ENCODE data around the gene THSD7B. TPM values are rescaled to one million over a fixed set of nuclear protein-coding genes. Genes with fewer than 3 reads are reported as not detected.

THSD7B gene
- total RNA-seq, 1 donor from 2014 or later: not detected

- intact Hi-C loops (cut with micrococcal nuclease): no loop called here
- Mint-ChIP-seq H3K27me3 (no peaks in the 10 kb centered on the region), H3K4me1 (no peaks in the 10 kb centered on the region), H3K27ac (no peak overlapping the region), H3K4me3 (no peak overlapping the region), H3K36me3 (ENCODE audit: low read depth) (no peaks in the 10 kb centered on the region), H3K9me3 (no peaks in the 10 kb centered on the region)
- POLR2A ChIA-PET: no interaction called here
- CTCF ChIA-PET: no interaction called here
- no peak for TF ChIP-seq CTCF (IDR thresholded peaks at IDR 0.05)
- DNase-seq (no peak), ATAC-seq (ENCODE audit: low read depth) (no peak)
Observed at GRCh38 chr2:137674991-137675390, 909.6 kb downstream of the THSD7B start.

GRCh38 chr2:137675584-137676327, 910.4 kb downstream of the THSD7B start:
- Mint-ChIP-seq H3K27me3 (no peaks in the 10 kb centered on the region), H3K27ac (no peak overlapping the region), H3K4me3 (no peak overlapping the region), H3K36me3 (ENCODE audit: low read depth) (no peaks in the 10 kb centered on the region), H3K4me1 (no peaks in the 10 kb centered on the region), H3K9me3 (no peaks in the 10 kb centered on the region)
- DNase-seq (no peak), ATAC-seq (ENCODE audit: low read depth) (no peak)
- intact Hi-C loops (cut with micrococcal nuclease): no loop called here
- TF ChIP-seq CTCF (IDR thresholded peaks at IDR 0.05): no peak
- ChIA-PET POLR2A (no interaction called here), CTCF (no interaction called here)

- H3K27ac Mint-ChIP-seq: no peak overlapping the region
- H3K27me3 Mint-ChIP-seq: no peaks in the 10 kb centered on the region
- POLR2A ChIA-PET: no interaction called here
- H3K4me1 Mint-ChIP-seq: no peaks in the 10 kb centered on the region
- DNase-seq (no peak), ATAC-seq (ENCODE audit: low read depth) (no peak)
- H3K9me3 Mint-ChIP-seq: no peaks in the 10 kb centered on the region
- CTCF ChIA-PET: no interaction called here
- intact Hi-C loops (cut with micrococcal nuclease): no loop called here
- no peak overlapping the region for H3K4me3 Mint-ChIP-seq
- TF ChIP-seq CTCF (IDR thresholded peaks at IDR 0.05): no peak
- no peaks in the 10 kb centered on the region for H3K36me3 Mint-ChIP-seq (ENCODE audit: low read depth)
Observed at GRCh38 chr2:137676346-137676745, 911.0 kb downstream of the THSD7B start.

GRCh38 chr2:137677466-137677865, 912.1 kb downstream of the THSD7B start:
- POLR2A ChIA-PET: no interaction called here

GRCh38 chr2:137689549-137689948, 924.2 kb downstream of the THSD7B start:
- Mint-ChIP-seq H3K4me3 (no peak overlapping the region), H3K9me3 (no peaks in the 10 kb centered on the region), H3K27ac (no peak overlapping the region), H3K27me3 (no peaks in the 10 kb centered on the region), H3K36me3 (ENCODE audit: low read depth) (no peaks in the 10 kb centered on the region), H3K4me1 (no peaks in the 10 kb centered on the region)
- CTCF ChIA-PET: no interaction called here
- ATAC-seq (ENCODE audit: low read depth) (no peak), DNase-seq (no peak)
- no peak for TF ChIP-seq CTCF (IDR thresholded peaks at IDR 0.05)
- POLR2A ChIA-PET: no interaction called here
- intact Hi-C loops (cut with micrococcal nuclease): no loop called here

More at GRCh38 chr2:137677466-137677865, 912.1 kb downstream of the THSD7B start:
- TF ChIP-seq CTCF (IDR thresholded peaks at IDR 0.05): no peak
- Mint-ChIP-seq H3K36me3 (ENCODE audit: low read depth) (no peaks in the 10 kb centered on the region), H3K27me3 (no peaks in the 10 kb centered on the region), H3K4me3 (no peak overlapping the region), H3K27ac (no peak overlapping the region), H3K9me3 (no peaks in the 10 kb centered on the region), H3K4me1 (no peaks in the 10 kb centered on the region)
- CTCF ChIA-PET: no interaction called here
- intact Hi-C loops (cut with micrococcal nuclease): no loop called here
- DNase-seq: no peak
- ATAC-seq (ENCODE audit: low read depth): no peak
